GM12891 (cell line): ENCODE measurements around the gene RPS21.
A peak's percentile ranks its signal among the peaks of the same experiment; 100 is the strongest.

Experiments used
- DNase-seq: peaks from one replicate; pipeline ENCODE4 v3.0.0; 2011; ENCODE audit warnings: low spot score; ENCODE audit not compliant: insufficient read length
- FAIRE-seq: peaks from 2 replicates; lab custom pipeline; 2011; peaks lifted over from hg19 to GRCh38; lab: Jason Lieb, UNC
- PAX5 ChIP-seq: IDR thresholded peaks from 2 replicates; pipeline ENCODE4 v1.6.1; 2011; ENCODE audit warnings: low read length, moderate library complexity, mild to moderate bottlenecking; ENCODE audit not compliant: insufficient read depth, severe bottlenecking
- POLR2A ChIP-seq: IDR thresholded peaks from 2 replicates; pipeline ENCODE4 v1.6.1; 2011; ENCODE audit warnings: low read depth, low read length, control low read depth
- POLR2AphosphoS5 ChIP-seq: IDR thresholded peaks from 2 replicates; pipeline ENCODE4 v1.6.1; 2011; ENCODE audit warnings: low read depth, low read length, control low read depth
- POU2F2 ChIP-seq: IDR thresholded peaks from 2 replicates; pipeline ENCODE4 v1.6.1; 2011; ENCODE audit warnings: low read depth, mild to moderate bottlenecking, control low read depth, low read length, moderate library complexity
- SPI1 ChIP-seq: IDR thresholded peaks from 2 replicates; pipeline ENCODE4 v1.6.1; 2011; ENCODE audit warnings: low read depth, low read length, control low read depth
- TAF1 ChIP-seq: IDR thresholded peaks from 2 replicates; pipeline ENCODE4 v1.6.1; 2011; ENCODE audit warnings: low read depth, low read length, control low read depth

Gene RPS21

DNA sequence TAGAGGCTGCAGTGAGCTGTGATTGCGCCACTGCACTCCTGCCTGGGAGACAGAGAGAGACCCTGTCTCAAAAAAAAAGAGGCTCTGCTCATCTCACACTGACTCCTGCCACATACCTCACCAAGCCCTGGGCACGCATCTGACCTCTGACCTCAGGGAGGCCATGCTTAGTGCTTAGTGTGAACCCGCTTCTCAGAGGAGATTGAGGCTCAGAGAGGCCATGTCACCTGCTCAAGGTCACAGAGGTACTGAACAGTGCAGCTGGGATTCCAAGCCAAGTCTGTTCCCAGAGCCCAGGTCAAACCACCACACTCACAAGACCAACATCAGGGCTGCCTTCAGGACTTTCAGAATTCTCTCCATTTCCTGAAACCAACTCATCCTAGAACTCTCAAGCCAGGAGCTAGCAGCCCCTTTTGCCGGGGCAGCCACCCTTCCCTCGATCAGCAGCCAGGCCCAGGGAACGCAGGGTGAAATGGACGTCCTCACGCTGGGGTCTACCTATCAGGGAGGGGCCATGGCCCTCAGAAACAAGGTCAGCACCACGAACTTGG, 17.3 kb downstream of the RPS21 start:
- FAIRE-seq = no peak
- no peak for TF ChIP-seq POLR2AphosphoS5
- no peak for TF ChIP-seq SPI1
- no peak for TF ChIP-seq TAF1
- TF ChIP-seq PAX5 = no peak
- TF ChIP-seq POU2F2 = no peak
- no peak for DNase-seq

DNA sequence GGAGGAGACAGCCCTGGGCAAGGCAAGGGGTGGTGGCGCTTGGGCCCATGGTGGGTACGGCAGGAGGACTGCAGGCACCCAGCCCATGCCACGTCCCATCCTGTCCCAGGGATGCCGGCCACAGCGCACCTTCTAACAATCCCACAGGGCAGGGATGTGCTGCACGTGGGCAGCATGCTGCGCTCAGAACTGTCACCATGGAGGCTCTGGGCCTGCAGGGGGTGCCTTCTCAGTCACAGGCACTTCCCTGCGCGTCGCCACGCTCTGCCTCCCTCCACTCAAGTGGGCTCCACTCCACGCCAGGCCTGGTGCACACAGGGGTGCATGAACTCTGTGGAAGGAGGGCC, 17.8 kb downstream of the RPS21 start:
- no peak for FAIRE-seq
- no peak for DNase-seq
- no peak for TF ChIP-seq TAF1
- no peak for TF ChIP-seq POLR2AphosphoS5
- no peak for TF ChIP-seq POU2F2
- no peak for TF ChIP-seq SPI1
- no peak for TF ChIP-seq POLR2A
- no peak for TF ChIP-seq PAX5

DNA sequence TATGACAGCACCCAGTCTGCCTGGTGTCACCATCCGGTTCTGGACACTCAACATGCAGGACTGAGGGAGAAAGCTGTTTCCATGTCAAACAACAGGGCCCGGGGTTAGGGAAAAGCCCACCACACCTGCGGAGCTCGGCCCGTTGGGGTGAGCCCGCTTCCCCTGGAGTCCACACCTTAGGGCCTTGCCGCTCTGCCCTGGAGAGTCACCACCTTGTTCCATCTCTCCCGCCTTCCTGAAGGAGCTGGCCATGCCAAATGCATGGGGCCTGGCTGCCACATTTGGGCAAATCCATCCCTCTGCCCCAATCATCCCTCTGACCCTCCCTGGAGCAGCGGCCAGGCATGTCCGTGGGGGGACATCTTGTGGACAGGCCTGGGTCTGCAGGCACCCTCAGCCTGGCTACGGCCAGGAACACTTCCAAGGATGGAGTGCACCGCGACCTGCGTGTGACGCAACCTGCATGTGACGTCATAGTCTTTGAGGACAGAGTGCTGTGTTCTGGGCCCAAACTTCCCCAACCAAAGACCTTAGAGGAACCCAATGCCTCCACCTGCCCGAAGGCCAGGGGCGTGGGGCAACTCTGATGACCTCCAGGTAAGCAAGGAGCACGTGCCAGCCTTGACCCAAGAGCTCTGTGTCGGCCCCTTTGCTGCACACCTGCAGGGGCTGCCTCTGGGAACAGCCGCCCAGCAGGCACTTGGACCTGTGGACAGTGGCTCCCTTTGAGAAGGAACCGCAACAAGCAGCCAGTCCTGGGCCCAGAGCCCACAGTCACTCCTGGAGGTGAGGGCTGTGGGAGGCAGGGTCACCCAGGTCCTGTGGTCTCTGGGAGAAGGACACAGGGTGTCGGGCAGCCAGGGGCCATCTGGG, 18.4 kb downstream of the RPS21 start:
- no peak for FAIRE-seq
- DNase-seq = no peak
- TF ChIP-seq SPI1 (no peak), POLR2A (no peak), POLR2AphosphoS5 (no peak), PAX5 (no peak), TAF1 (no peak), POU2F2 (no peak)

DNA sequence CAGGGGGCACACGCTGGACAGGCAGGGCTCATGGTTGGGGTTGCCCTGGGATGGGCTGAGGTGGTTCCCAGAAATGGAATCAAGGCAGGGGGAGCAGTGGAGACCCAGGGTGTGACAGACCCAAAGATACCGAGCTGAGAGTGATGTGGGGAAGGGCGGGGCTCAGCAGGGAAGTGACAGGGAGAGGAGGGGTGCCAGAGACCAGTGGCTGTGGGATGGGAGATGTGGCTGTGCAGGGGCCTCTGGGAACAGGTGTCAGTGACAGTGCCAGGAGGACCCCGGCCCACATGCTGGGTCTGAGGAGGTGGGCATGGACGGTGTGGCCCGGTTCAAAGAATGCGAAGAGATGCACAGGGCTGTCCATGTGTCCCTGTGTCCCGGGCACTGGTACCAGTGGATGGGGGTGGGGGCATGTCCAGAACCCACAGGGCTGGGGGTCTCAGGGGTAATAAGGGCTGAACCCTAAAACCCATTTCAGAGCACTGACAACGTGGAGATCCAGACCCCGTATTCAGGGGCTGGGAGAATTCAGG, 19.1 kb downstream of the RPS21 start:
- DNase-seq (no peak), FAIRE-seq (no peak)
- no peak for TF ChIP-seq POU2F2
- TF ChIP-seq POLR2A = no peak
- TF ChIP-seq PAX5 = no peak
- TF ChIP-seq POLR2AphosphoS5 = no peak
- TF ChIP-seq TAF1 = no peak
- no peak for TF ChIP-seq SPI1

DNA sequence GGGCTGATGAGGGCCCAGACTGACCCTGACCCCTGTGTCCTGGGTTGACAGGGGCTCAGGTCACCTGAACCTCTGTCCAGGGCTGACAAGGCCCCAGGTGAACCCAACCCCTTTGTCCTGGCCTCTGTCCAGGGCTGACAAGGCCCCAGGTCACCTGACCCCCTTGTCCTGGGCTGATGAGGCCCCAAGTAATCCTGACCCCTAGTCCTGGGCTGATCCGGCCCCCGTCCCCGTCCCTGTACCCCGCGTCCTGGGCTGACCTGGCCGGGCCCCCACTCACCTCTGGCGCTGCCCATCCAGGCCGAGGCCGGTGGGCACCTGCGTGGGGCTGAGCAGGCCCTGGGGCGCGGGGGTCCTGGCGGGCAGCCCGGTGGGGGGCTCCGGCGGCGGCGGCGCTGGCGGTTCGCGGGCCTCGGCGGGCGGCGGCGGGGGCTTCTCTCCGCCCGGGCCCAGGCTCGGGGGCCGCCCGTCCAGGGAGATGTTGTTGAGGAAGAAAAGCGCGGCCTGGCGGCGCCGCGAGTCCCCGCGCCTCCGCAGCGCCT, 19.8 kb downstream of the RPS21 start:
- DNase-seq (no peak), FAIRE-seq (no peak)
- TF ChIP-seq POLR2AphosphoS5 (no peak), POU2F2 (no peak), POLR2A (no peak), PAX5 (no peak), TAF1 (no peak), SPI1 (no peak)

DNA sequence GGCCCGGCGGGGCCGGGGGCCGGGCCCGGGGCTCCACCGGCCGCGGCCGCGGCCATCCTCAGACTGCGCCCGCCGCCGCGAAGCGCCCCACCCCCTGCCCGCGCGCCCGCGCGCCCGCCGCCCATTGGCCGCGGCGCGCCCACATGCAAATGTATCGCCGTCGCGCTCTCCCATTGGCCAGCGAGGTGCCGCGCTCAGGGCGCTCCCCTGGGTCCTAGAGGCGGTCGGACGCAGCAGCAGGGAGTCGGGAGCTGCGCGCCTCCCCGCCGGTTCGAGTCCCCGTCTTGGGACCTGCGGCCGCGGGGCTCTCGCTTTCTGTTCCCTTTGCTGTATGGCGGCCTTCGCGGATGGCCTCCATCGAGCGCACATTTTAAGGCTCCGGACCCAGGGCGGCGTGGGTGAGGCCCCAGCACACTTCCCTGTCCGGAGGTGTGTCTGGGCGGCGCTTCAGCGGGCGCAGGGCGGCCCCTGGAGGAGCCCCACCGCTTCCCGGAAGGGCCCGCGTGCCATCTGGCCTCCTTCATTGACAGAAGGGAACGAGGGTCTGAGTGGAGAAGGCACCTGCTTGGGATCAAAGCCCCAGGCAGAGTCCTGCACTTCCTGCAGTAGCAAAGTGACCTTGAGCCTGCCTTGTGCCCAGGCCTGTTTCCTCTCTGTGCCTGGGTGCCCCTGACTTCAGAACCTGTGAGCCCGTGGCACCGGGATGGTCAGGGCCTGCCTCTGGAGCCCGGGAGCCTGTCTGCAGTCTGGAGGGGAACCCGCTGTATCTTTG, 20.5 kb downstream of the RPS21 start, which contains the start of gene CABLES2:
Gene CABLES2 (minus strand): TSS at position 65 of the 772 bp plus-strand sequence. CDS start 9 bp downstream, at position 56.
- DNase-seq (peak; percentile 99), FAIRE-seq (peak; percentile 90)
- TF ChIP-seq SPI1 (no peak), TAF1 (peak; percentile 87), POU2F2 (peak; percentile 98)

DNA sequence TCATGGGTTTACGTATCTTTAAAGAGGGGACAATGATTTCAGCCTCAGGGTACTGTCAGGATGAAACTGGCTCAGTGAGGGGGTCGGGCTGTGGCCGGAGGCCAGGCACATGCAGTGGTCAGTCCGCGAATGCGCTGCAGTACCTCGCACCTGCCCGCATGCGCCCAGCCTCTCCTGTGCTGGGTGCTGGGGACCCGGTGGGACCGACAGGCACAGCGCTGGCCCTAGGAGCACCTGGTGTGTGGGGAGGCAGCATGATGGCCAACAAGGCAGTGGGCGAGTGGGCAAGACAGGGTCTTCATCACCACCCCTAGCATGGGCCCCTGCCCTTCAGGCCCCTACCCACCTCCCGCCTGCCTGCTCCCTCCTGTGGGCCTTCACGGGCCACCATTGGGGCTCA, 21.2 kb downstream of the RPS21 start:
- no peak for DNase-seq
- FAIRE-seq = peak; percentile 13
- TF ChIP-seq TAF1 = no peak
- no peak for TF ChIP-seq PAX5
- no peak for TF ChIP-seq POU2F2
- TF ChIP-seq POLR2AphosphoS5 = no peak
- TF ChIP-seq SPI1 = no peak
- TF ChIP-seq POLR2A = no peak

DNA sequence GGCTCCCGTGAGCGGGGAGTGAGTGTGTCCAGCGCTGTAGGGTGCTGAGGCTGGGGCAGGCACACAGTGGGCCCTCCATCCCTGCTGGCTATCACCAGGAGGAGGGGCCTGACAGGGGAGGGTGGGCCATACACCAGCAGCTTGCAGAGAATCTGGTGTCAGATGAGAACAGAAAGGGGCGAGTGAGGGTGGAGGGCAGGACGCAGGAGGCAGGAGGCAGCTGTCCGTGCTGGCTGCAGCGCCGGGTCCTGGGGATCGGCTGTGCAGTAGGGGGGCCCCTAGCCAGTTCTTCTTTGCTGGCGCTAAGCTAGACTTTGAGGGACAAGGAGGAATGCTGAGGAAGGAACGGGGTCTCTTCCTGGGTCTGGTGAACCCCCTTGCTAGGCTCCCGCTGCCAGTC, 21.7 kb downstream of the RPS21 start:
- FAIRE-seq (no peak), DNase-seq (no peak)
- TF ChIP-seq PAX5 (no peak), POLR2A (no peak), POU2F2 (no peak), TAF1 (no peak), SPI1 (no peak), POLR2AphosphoS5 (no peak)

DNA sequence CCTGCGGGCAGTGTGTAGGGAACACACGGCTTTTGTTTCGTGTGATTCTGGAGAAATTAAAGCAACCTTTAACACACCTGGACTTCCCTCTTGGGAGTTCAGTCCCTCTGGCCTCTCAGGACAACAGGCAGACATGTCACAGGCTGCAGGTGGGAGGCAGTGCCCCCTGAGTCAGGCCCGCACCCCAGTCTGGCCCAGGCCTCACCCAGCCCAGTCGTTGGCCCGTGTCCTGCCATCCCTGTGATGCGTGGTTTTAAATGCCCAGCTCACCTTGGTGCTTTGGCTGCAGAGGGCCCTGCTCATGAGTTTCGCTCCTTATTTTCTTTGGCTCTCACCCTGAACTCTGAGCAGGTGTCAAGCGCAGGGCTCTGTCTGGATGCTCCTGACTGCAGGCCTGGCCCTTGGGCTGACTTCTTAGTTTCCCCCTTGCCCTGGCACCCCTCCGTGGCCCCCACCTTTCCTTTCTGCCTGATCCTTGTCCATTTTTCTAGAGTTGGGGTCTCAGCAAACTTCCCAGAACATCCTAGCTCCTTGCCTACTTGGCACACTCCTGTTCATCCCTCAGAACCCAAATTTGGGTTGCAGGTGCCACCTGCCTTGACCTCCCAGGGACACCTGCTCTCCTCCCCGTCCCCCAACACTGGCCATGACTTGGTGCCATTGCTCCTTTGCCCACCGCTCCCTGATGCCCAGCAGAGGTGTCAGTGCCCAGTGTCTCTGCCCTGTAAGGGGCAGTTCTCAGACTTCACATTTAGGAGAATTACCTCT, 22.4 kb downstream of the RPS21 start:
- DNase-seq (no peak), FAIRE-seq (no peak)
- TF ChIP-seq POU2F2 (no peak), POLR2AphosphoS5 (no peak), POLR2A (no peak), SPI1 (no peak)
